H9 (cell line): ENCODE data around the gene GARS1. TPM values are rescaled to one million over a fixed set of nuclear protein-coding genes. Genes with fewer than 3 reads are reported as not detected.

ENCODE experiments used
- DNase-seq: peaks from one replicate; pipeline ENCODE4 v3.0.0-alpha.2; 2017
- H2AFZ ChIP-seq: one replicate; pipeline ENCODE4 v1.6.1; 2013; ENCODE audit warnings: mild to moderate bottlenecking, low read length, control low read depth, moderate library complexity
- H2AK5ac ChIP-seq: 2 replicates; pipeline ENCODE4 v1.6.1; 2013; ENCODE audit warnings: low read length, control low read depth, mixed read lengths; ENCODE audit not compliant: insufficient read length
- H2BK120ac ChIP-seq: one replicate; pipeline ENCODE4 v1.6.1; 2013; ENCODE audit warnings: low read depth, mild to moderate bottlenecking, low read length, control low read depth, inconsistent platforms; ENCODE audit not compliant: poor library complexity, severe bottlenecking
- H2BK12ac ChIP-seq: 2 replicates; pipeline ENCODE4 v1.6.1; 2013; ENCODE audit warnings: low read length, control low read depth, mixed read lengths, low read depth; ENCODE audit not compliant: insufficient read length
- H2BK15ac ChIP-seq: 2 replicates; pipeline ENCODE4 v1.6.1; 2013; ENCODE audit warnings: low read depth, low read length, control low read depth
- H2BK20ac ChIP-seq: one replicate; pipeline ENCODE4 v1.6.1; 2013; ENCODE audit warnings: low read depth, mild to moderate bottlenecking, low read length, control low read depth, inconsistent platforms; ENCODE audit not compliant: poor library complexity, severe bottlenecking
- H2BK5ac ChIP-seq: 2 replicates; pipeline ENCODE4 v1.6.1; 2013; ENCODE audit warnings: low read length, control low read depth, mixed read lengths; ENCODE audit not compliant: insufficient read length
- H3K14ac ChIP-seq: 2 replicates; pipeline ENCODE4 v1.6.1; 2013; ENCODE audit warnings: low read length, control low read depth; ENCODE audit not compliant: insufficient read depth
- H3K18ac ChIP-seq: 2 replicates; pipeline ENCODE4 v1.6.1; 2013; ENCODE audit warnings: low read depth, mild to moderate bottlenecking, mixed read lengths, low read length, control low read depth; ENCODE audit not compliant: insufficient read length
- H3K23ac ChIP-seq: 2 replicates; pipeline ENCODE4 v1.6.1; 2013; ENCODE audit warnings: low read length, control low read depth, mixed read lengths, low read depth; ENCODE audit not compliant: insufficient read length
- H3K23me2 ChIP-seq: 2 replicates; pipeline ENCODE4 v1.6.1; 2013; ENCODE audit warnings: low read depth, mild to moderate bottlenecking, mixed read lengths, low read length, control low read depth; ENCODE audit not compliant: insufficient read length, poor library complexity, severe bottlenecking
- H3K27ac ChIP-seq: 2 replicates; pipeline ENCODE4 v1.5.1; 2013; ENCODE audit warnings: low read length, control low read depth, mixed read lengths, low read depth; ENCODE audit not compliant: insufficient read length
- H3K27me3 ChIP-seq: 2 replicates; pipeline ENCODE4 v1.6.1; 2013; ENCODE audit warnings: low read length, control low read depth, inconsistent platforms; ENCODE audit not compliant: insufficient read depth
- H3K4ac ChIP-seq: 2 replicates; pipeline ENCODE4 v1.6.1; 2013; ENCODE audit warnings: low read depth, mild to moderate bottlenecking, control low read depth, inconsistent platforms, low read length, moderate library complexity
- H3K4me1 ChIP-seq: 2 replicates; pipeline ENCODE4 v1.6.1; 2013; ENCODE audit warnings: low read length, control low read depth, inconsistent platforms; ENCODE audit not compliant: insufficient read depth
- H3K4me2 ChIP-seq: 2 replicates; pipeline ENCODE4 v1.6.1; 2013; ENCODE audit warnings: low read length, control low read depth, mixed read lengths; ENCODE audit not compliant: insufficient read length, insufficient read depth
- H3K56ac ChIP-seq: 2 replicates; pipeline ENCODE4 v1.6.1; 2013; ENCODE audit warnings: low read depth, mild to moderate bottlenecking, mixed read lengths, low read length, control low read depth; ENCODE audit not compliant: insufficient read length
- H3K79me1 ChIP-seq: 2 replicates; pipeline ENCODE4 v1.6.1; 2013; ENCODE audit warnings: low read depth, mild to moderate bottlenecking, moderate library complexity, low read length, control low read depth, inconsistent platforms; ENCODE audit not compliant: insufficient read depth, poor library complexity, severe bottlenecking
- H3K79me2 ChIP-seq: 2 replicates; pipeline ENCODE4 v1.6.1; 2013; ENCODE audit warnings: low read length, control low read depth, inconsistent platforms; ENCODE audit not compliant: insufficient read depth
- H3K9ac ChIP-seq: 2 replicates; pipeline ENCODE4 v1.6.1; 2013; ENCODE audit warnings: low read length, control low read depth, mixed read lengths; ENCODE audit not compliant: insufficient read length; ENCODE audit errors: extremely low read depth
- H3K9me3 ChIP-seq: one replicate; pipeline ENCODE4 v1.6.1; 2013; ENCODE audit warnings: low read depth, low read length, inconsistent platforms; ENCODE audit not compliant: control insufficient read depth
- H3T11ph ChIP-seq: one replicate; pipeline ENCODE4 v1.6.1; 2013; ENCODE audit warnings: mild to moderate bottlenecking, low read length, control low read depth, inconsistent platforms
- H4K20me1 ChIP-seq: one replicate; pipeline ENCODE4 v1.6.1; 2013; ENCODE audit not compliant: control insufficient read depth, insufficient read length, insufficient read depth
- H4K5ac ChIP-seq: 2 replicates; pipeline ENCODE4 v1.6.1; 2013; ENCODE audit warnings: low read depth, mild to moderate bottlenecking, mixed read lengths, low read length, control low read depth; ENCODE audit not compliant: insufficient read length
- H4K8ac ChIP-seq: replicated peaks from 2 replicates; pipeline ENCODE4 v1.6.1; 2013; ENCODE audit warnings: low read length, control low read depth, mixed read lengths, low read depth; ENCODE audit not compliant: insufficient read length
- H4K91ac ChIP-seq: 2 replicates; pipeline ENCODE4 v1.6.1; 2013; ENCODE audit warnings: low read depth, mild to moderate bottlenecking, moderate library complexity, mixed read lengths, low read length, control low read depth; ENCODE audit not compliant: insufficient read length
- H3K27ac Mint-ChIP-seq, 3 experiments: 2 replicates in 2 of 3; 3 replicates in 1 of 3; pipeline ENCODE4 v1.8.0; 2020 to 2021; ENCODE audit warnings: mixed read lengths in 3 of 3, mild to moderate bottlenecking in 1 of 3, moderate library complexity in 1 of 3
- H3K27me3 Mint-ChIP-seq: 2 replicates; pipeline ENCODE4 v1.8.0; 2021; ENCODE audit warnings: low read depth, mild to moderate bottlenecking, moderate library complexity, mixed read lengths
- H3K36me3 Mint-ChIP-seq, 3 experiments: 2 replicates in 2 of 3; 3 replicates in 1 of 3; pipeline ENCODE4 v1.8.0; 2020 to 2021; ENCODE audit warnings: low read depth in 3 of 3, mixed read lengths in 3 of 3; ENCODE audit not compliant: insufficient read depth in 1 of 3
- H3K4me1 Mint-ChIP-seq, 2 experiments: 2 replicates each; pipeline ENCODE4 v1.8.0; 2020; ENCODE audit warnings: mixed read lengths in 2 of 2
- H3K4me3 Mint-ChIP-seq, 2 experiments: 2 replicates in 1 of 2; 3 replicates in 1 of 2; pipeline ENCODE4 v1.8.0; 2020 to 2021; ENCODE audit warnings: mild to moderate bottlenecking in 2 of 2, mixed read lengths in 2 of 2, moderate library complexity in 1 of 2
- H3K9me3 Mint-ChIP-seq, 2 experiments: 2 replicates in 1 of 2; 3 replicates in 1 of 2; pipeline ENCODE4 v1.8.0; 2020; ENCODE audit warnings: mild to moderate bottlenecking in 2 of 2, mixed read lengths in 2 of 2, moderate library complexity in 1 of 2
- WGBS: extraction: QIAGEN DNeasy Blood & Tissue Kit; methylation state at CpG from one replicate; pipeline ENCODE4 v1.1.7; 2013; ENCODE audit warnings: missing lambda C conversion rate, low lambda C conversion rate, mixed read lengths; ENCODE audit not compliant: insufficient read length; ENCODE audit errors: extremely low coverage; 5-methylcytosine and 5-hydroxymethylcytosine counted together
- total RNA-seq: library from RNA; stranded (reverse); gene quantifications from 2 replicates; pipeline ENCODE4 v1.2.1, GENCODE V29; 2021
- TF ChIP-seq, protein P1 (sequence below): fragments of 200-600 bp; sonication (generic); conservative IDR thresholded peaks from 3 replicates; pipeline ENCODE4 v1.8.0; 2021; ENCODE audit warnings: antibody characterized with exemption, mild to moderate bottlenecking

GARS1 gene
- total RNA-seq, 1 experiment from 2014 or later, result 234 TPM

DNA sequence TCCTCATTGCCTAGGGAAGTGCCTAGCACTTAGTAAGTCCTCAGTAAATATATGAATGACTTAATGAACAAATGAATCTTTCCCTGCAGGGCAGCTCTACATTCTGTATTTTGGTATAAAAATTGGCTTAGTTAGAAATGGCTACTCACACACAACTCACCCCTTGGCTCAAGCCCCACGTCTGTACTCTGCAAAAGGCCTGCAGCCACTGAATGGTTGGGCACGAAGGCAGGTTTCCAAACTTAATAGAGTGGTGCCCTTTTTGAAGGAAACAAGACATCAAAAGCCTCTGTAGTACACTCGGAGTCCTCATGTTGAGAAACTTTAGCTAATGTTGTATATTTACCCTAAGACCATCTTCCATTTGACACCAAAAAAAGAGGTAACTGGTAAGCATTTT, 51.0 kb downstream of the GARS1 start:
- Histone ChIP-seq H4K20me1 (no peaks in the 10 kb centered on the region), H3K23me2 (peaks cover 3% of the 10 kb centered on the region), H3K9ac (no peak overlapping the region), H3K27me3 (no peaks in the 10 kb centered on the region), H3K79me2 (no peaks in the 10 kb centered on the region), H3K27ac (no peak overlapping the region), H3K23ac (no peak overlapping the region), H4K5ac (no peak overlapping the region), H2BK5ac (no peak overlapping the region), H3K79me1 (no peaks in the 10 kb centered on the region), H3K4me1 (peaks cover 7% of the 10 kb centered on the region; the same call in 1 of the 2 replicates), H2BK15ac (no peak overlapping the region), H3K4ac (no peak overlapping the region), H4K8ac (no peak overlapping the region), H3K18ac (no peak overlapping the region), H4K91ac (no peak overlapping the region), H3K56ac (no peak overlapping the region), H2AK5ac (no peak overlapping the region), H2BK12ac (no peak overlapping the region), H3K14ac (no peak overlapping the region), H3K4me2 (no peak overlapping the region), H2BK120ac (no peak overlapping the region), H2BK20ac (no peak overlapping the region), H2AFZ (no peak overlapping the region), H3K9me3 (no peaks in the 10 kb centered on the region), H3T11ph (no peak overlapping the region)
- TF ChIP-seq, protein P1, sequence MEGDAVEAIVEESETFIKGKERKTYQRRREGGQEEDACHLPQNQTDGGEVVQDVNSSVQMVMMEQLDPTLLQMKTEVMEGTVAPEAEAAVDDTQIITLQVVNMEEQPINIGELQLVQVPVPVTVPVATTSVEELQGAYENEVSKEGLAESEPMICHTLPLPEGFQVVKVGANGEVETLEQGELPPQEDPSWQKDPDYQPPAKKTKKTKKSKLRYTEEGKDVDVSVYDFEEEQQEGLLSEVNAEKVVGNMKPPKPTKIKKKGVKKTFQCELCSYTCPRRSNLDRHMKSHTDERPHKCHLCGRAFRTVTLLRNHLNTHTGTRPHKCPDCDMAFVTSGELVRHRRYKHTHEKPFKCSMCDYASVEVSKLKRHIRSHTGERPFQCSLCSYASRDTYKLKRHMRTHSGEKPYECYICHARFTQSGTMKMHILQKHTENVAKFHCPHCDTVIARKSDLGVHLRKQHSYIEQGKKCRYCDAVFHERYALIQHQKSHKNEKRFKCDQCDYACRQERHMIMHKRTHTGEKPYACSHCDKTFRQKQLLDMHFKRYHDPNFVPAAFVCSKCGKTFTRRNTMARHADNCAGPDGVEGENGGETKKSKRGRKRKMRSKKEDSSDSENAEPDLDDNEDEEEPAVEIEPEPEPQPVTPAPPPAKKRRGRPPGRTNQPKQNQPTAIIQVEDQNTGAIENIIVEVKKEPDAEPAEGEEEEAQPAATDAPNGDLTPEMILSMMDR, result no peak
- no peaks in the 10 kb centered on the region for H3K27me3 Mint-ChIP-seq
- no peak overlapping the region for H3K27ac Mint-ChIP-seq
- WGBS, result no CpG with 5 or more reads among the region's 3 CpGs
- peaks cover 26 to 29% of the 10 kb centered on the region in 2 experiments for H3K4me1 Mint-ChIP-seq
- no peaks in the 10 kb centered on the region; a peak in 1 of 5 replicates for H3K9me3 Mint-ChIP-seq
- H3K4me3 Mint-ChIP-seq, result no peak overlapping the region
- peaks cover 8 to 30% (median 26%) of the 10 kb centered on the region in 3 experiments; a peak in 6 of 7 replicates for H3K36me3 Mint-ChIP-seq
- no peak for DNase-seq
